ENCODE results near the gene UBQLNL.

Gene UBQLNL

GRCh38 chr11:5467527-5467926 is 49.0 kb downstream of the UBQLNL start:
- Histone ChIP-seq H3K9me3 (ENCODE audit: control insufficient read depth, insufficient read depth, low read length) (no peaks in the 10 kb centered on the region), H3K4me3 (ENCODE audit: low read depth, low read length) (no peak overlapping the region), H3K27me3 (ENCODE audit: control insufficient read depth, insufficient read depth, low read length) (no peaks in the 10 kb centered on the region), H3K9ac (ENCODE audit: low read depth, low read length) (no peak overlapping the region), H3K4me1 (ENCODE audit: control insufficient read depth, insufficient read depth, low read length) (no peaks in the 10 kb centered on the region), H3K36me3 (ENCODE audit: control insufficient read depth, insufficient read depth, low read length) (no peaks in the 10 kb centered on the region)
